ENCODE measurements around the gene DPP6. TPM values are rescaled to one million over a fixed set of nuclear protein-coding genes. Genes with fewer than 3 reads are reported as not detected.

DPP6 gene
- total RNA-seq, 3 donors from 2014 or later (not counting 1 experiment from before 2014, with no cell fraction given) = not detected

- H3K36me3 ChIP-seq (ENCODE audit: control insufficient read depth, insufficient read depth, low read length) = no peaks in the 10 kb centered on the region
- no peaks in the 10 kb centered on the region for H3K36me3 Mint-ChIP-seq
- ATAC-seq (no peak), DNase-seq (no peak)
- no peak overlapping the region for H3K27ac Mint-ChIP-seq
- no peak overlapping the region for H3K4me3 ChIP-seq (ENCODE audit: low read length)
- TF ChIP-seq, protein P1, sequence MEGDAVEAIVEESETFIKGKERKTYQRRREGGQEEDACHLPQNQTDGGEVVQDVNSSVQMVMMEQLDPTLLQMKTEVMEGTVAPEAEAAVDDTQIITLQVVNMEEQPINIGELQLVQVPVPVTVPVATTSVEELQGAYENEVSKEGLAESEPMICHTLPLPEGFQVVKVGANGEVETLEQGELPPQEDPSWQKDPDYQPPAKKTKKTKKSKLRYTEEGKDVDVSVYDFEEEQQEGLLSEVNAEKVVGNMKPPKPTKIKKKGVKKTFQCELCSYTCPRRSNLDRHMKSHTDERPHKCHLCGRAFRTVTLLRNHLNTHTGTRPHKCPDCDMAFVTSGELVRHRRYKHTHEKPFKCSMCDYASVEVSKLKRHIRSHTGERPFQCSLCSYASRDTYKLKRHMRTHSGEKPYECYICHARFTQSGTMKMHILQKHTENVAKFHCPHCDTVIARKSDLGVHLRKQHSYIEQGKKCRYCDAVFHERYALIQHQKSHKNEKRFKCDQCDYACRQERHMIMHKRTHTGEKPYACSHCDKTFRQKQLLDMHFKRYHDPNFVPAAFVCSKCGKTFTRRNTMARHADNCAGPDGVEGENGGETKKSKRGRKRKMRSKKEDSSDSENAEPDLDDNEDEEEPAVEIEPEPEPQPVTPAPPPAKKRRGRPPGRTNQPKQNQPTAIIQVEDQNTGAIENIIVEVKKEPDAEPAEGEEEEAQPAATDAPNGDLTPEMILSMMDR (IDR thresholded peaks at IDR 0.05) = no peak
- H3K9me3 ChIP-seq (ENCODE audit: control insufficient read depth, insufficient read depth, low read length) = peaks cover 4% of the 10 kb centered on the region
- H3K4me3 Mint-ChIP-seq = no peak overlapping the region
- H3K9me3 Mint-ChIP-seq = peaks cover 10 to 18% of the 10 kb centered on the region in 2 donors
- intact Hi-C loops (cut with micrococcal nuclease) = no loop called here
- no peaks in the 10 kb centered on the region for H3K27me3 ChIP-seq (ENCODE audit: control insufficient read depth, insufficient read depth, low read length)
- no peaks in the 10 kb centered on the region for H3K4me1 ChIP-seq (ENCODE audit: control insufficient read depth, insufficient read depth, low read length)
- H3K4me1 Mint-ChIP-seq = no peaks in the 10 kb centered on the region
- 70% methylated on average over 5 of the region's 5 CpGs for WGBS (ENCODE audit: insufficient coverage)
- no peaks in the 10 kb centered on the region for H3K27me3 Mint-ChIP-seq (ENCODE audit: low read depth in 2 of 2)
- H3K27ac ChIP-seq (ENCODE audit: low read length) = no peak overlapping the region
These were observed 629.8 kb downstream of the DPP6 start for GRCh38 chr7:154682003-154682402.

DNA sequence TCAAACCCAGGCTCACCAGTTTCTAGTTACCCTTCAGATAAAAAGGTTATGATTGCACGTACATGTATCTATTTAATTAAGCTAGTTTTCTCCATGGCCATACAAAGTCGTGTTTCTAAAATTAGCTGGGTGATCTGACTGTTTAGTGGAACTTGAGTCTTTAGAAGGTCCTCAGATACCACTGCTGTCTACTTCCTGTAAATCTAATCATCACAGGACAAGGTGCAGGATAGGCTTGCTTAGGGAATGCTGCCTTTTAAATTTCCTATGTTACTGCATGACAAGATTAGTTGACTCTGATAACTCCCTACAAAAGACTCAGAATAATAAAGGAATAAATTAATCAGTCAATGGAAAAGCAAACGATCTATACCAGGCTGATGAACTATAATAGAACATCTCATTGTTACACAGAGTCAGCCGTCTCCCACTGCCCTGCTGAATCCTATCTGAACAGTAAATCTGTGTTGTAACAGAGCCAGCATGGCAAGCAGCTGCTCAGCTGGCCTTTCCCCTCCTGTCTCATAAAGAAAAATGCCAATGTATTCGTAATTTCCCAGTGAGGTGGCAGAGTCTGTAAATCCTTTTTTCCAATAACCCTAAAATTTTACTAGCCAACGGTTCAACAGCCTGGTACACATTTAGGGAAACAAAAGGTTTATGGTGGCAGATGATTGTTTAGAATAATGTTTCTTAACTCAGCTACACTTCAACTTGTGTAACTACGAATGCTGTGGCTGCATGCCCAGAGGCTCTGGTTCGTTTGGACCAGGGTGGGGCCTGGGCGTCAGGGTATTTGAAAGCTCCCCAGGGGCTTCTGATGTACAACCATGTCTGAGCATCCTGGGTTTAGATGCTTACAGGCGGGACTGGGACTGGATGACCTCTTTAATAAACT lies 632.7 kb downstream of the DPP6 start:
- Histone ChIP-seq H3K4me3 (ENCODE audit: low read length) (no peak overlapping the region), H3K27me3 (ENCODE audit: control insufficient read depth, insufficient read depth, low read length) (no peaks in the 10 kb centered on the region), H3K27ac (ENCODE audit: low read length) (no peak overlapping the region), H3K36me3 (ENCODE audit: control insufficient read depth, insufficient read depth, low read length) (no peaks in the 10 kb centered on the region), H3K4me1 (ENCODE audit: control insufficient read depth, insufficient read depth, low read length) (no peaks in the 10 kb centered on the region), H3K9me3 (ENCODE audit: control insufficient read depth, insufficient read depth, low read length) (peaks cover 4% of the 10 kb centered on the region)
- no peak for ATAC-seq
- TF ChIP-seq, protein P1 (IDR thresholded peaks at IDR 0.05) = no peak
- Mint-ChIP-seq H3K36me3 (no peaks in the 10 kb centered on the region), H3K9me3 (peaks cover 6 to 15% of the 10 kb centered on the region in 2 donors), H3K4me1 (no peaks in the 10 kb centered on the region), H3K27me3 (ENCODE audit: low read depth in 2 of 2) (no peaks in the 10 kb centered on the region), H3K4me3 (no peak overlapping the region), H3K27ac (no peak overlapping the region)
- intact Hi-C loops (cut with micrococcal nuclease) = no loop called here
- WGBS (ENCODE audit: insufficient coverage) = 73% methylated on average over 10 of the region's 10 CpGs
- DNase-seq = no peak

DNA sequence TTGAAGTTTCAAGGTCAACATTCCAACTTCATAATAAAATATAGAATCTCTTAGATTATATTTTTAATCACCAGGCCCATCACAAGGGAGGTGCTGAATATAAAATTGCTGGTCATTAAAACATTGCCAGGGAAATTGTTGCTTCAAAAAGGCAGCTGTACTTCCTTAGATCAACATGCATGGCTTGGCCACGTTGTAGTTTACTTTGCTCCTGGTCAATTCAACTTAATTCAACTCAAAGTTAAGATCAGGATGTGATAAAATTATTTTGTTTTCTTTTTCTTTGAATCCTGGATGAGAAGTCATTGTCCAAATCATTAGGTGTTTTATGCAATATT lies 633.3 kb downstream of the DPP6 start:
- TF ChIP-seq, protein P1 (IDR thresholded peaks at IDR 0.05) = no peak
- Histone ChIP-seq H3K4me1 (ENCODE audit: control insufficient read depth, insufficient read depth, low read length) (no peaks in the 10 kb centered on the region), H3K36me3 (ENCODE audit: control insufficient read depth, insufficient read depth, low read length) (no peaks in the 10 kb centered on the region), H3K9me3 (ENCODE audit: control insufficient read depth, insufficient read depth, low read length) (peaks cover 4% of the 10 kb centered on the region), H3K27me3 (ENCODE audit: control insufficient read depth, insufficient read depth, low read length) (no peaks in the 10 kb centered on the region), H3K4me3 (ENCODE audit: low read length) (no peak overlapping the region), H3K27ac (ENCODE audit: low read length) (no peak overlapping the region)
- Mint-ChIP-seq H3K4me1 (no peaks in the 10 kb centered on the region), H3K27ac (no peak overlapping the region), H3K36me3 (no peaks in the 10 kb centered on the region), H3K9me3 (peaks cover 5 to 12% of the 10 kb centered on the region in 2 donors), H3K4me3 (no peak overlapping the region), H3K27me3 (ENCODE audit: low read depth in 2 of 2) (no peaks in the 10 kb centered on the region)
- DNase-seq (no peak), ATAC-seq (no peak)
- intact Hi-C loops (cut with micrococcal nuclease) = no loop called here
- WGBS (ENCODE audit: insufficient coverage) = 50% methylated on average over 1 of the region's 1 CpG

Measured in natural killer cell (primary cell).